Measurements from ENCODE around the gene TKT.

Gene TKT

GRCh38 chr3:53211706-53212702, 43.8 kb downstream of the TKT start:
- TF ChIP-seq CTCF (IDR thresholded peaks at IDR 0.05) (no peak), ZFX (IDR thresholded peaks at IDR 0.05; ENCODE audit: borderline replicate concordance) (no peak)
- no peak overlapping the region for H3K27ac ChIP-seq

DNA sequence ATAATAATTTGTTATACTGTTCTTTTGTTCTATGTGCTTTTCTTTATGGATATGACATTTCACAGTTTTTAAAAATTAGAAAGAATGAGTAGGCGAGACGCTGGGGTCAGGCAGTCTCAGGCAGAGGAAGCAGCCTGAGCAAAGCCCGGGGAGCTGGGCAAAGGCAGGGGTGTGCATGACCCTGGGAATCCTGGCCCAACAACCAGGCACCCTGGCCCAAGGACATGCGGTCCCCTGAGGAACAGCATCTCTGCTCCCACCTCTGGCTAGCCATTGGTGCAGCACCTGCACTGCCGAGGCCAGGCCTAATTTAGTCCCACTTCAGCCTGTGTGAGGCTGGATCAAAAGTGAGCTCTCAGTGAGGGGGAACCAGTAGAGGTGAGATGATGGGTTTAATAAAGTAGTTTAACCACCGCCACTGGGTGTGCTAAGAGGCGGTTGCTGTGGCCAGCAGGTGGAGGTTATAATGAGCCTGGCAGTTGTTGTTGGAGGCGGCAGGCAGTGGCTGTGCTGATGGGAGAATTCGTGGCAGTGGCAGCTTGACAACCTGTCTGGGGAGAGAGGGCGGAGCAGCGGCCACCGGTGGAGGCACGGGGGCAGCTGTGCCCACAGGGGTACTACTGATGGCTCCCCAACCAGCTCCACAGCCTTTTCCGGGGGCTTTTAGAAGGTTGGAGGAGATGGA, 53.3 kb downstream of the TKT start:
- no peak overlapping the region for H3K27ac ChIP-seq
- no peak for TF ChIP-seq ZFX (IDR thresholded peaks at IDR 0.05; ENCODE audit: borderline replicate concordance)
- TF ChIP-seq CTCF (IDR thresholded peaks at IDR 0.05) = no peak

- TF ChIP-seq CTCF (IDR thresholded peaks at IDR 0.05) = no peak
- no peak for TF ChIP-seq ZFX (IDR thresholded peaks at IDR 0.05; ENCODE audit: borderline replicate concordance)
- no peak overlapping the region for H3K27ac ChIP-seq
These were observed 55.0 kb downstream of the TKT start for GRCh38 chr3:53200501-53201498.

- TF ChIP-seq CTCF (IDR thresholded peaks at IDR 0.05) (peak; percentile 40), ZFX (IDR thresholded peaks at IDR 0.05; ENCODE audit: borderline replicate concordance) (no peak)
- H3K27ac ChIP-seq = no peak overlapping the region
These were observed 56.0 kb downstream of the TKT start for GRCh38 chr3:53199834-53200233.

DNA sequence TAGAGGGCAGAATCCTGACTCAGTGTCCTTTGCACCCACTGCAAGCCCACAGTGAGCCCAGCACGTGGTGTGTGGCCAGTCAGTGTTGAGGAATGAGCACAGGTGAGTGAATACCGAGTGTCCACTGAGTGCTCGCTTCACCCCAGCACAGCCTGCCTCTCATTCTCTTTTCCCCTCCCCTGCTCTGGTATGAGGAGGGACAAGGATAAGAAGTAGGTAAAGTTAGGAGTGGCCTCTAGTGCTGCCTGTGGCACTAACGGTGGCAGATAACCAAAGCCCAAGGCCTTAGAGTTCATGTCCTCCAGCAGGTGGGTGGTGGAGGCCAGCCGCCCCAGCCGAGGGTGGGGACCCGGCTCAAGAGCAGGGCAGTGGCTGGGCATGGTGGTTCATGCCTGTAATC, 56.8 kb downstream of the TKT start:
- H3K27ac ChIP-seq = no peak overlapping the region
- no peak for TF ChIP-seq CTCF (IDR thresholded peaks at IDR 0.05)
- TF ChIP-seq ZFX (IDR thresholded peaks at IDR 0.05; ENCODE audit: borderline replicate concordance) = no peak

GRCh38 chr3:53198256-53198977, 57.4 kb downstream of the TKT start:
- H3K27ac ChIP-seq = no peak overlapping the region
- TF ChIP-seq ZFX (IDR thresholded peaks at IDR 0.05; ENCODE audit: borderline replicate concordance) = no peak
- TF ChIP-seq CTCF (IDR thresholded peaks at IDR 0.05) = 0 out of 2 replicates have a peak, but pooled peaks have one; percentile 6

Measured in 22Rv1 (cell line).